Measurements from ENCODE around the gene EIF3I. TPM values are rescaled to one million over a fixed set of nuclear protein-coding genes. Genes with fewer than 3 reads are reported as not detected.
A peak's percentile ranks its signal among the peaks of the same experiment; 100 is the strongest.

The EIF3I gene
- total RNA-seq, 4 donors from 2014 or later, result 121 to 172 (median 152) TPM

GRCh38 chr1:32220746-32221580 lies 1.2 kb upstream of the EIF3I start:
- peak overlapping the region in 2 of 4 donors; percentile 92 to 96 for H3K27ac ChIP-seq
- TF ChIP-seq CTCF (IDR thresholded peaks at IDR 0.05) (no peak), POLR2A (IDR thresholded peaks at IDR 0.05) (no peak), EP300 (IDR thresholded peaks at IDR 0.05) (no peak)
- H3K4me3 ChIP-seq, result peak overlapping the region; percentile 68 to 99 (median 84)
- peaks cover 0 to 54% (median 23%) of the 10 kb centered on the region in 4 donors for H3K4me1 ChIP-seq
- no peaks in the 10 kb centered on the region for H3K27me3 ChIP-seq
- H3K9me3 ChIP-seq, result no peaks in the 10 kb centered on the region
- WGBS, 2 donors, result 82 to 88% methylated on average over 4 of the region's 4 CpGs
- H3K36me3 ChIP-seq, result peaks cover 0 to 66% (median 10%) of the 10 kb centered on the region in 3 donors
- DNase-seq (ENCODE audit: low spot score in 2 of 2), result no peak

- Histone ChIP-seq H3K36me3 (peaks cover 0 to 66% (median 13%) of the 10 kb centered on the region in 3 donors), H3K27ac (peak overlapping the region in 3 of 4 donors; percentile 91 to 96 (median 92)), H3K4me1 (peaks cover 0 to 51% (median 23%) of the 10 kb centered on the region in 4 donors), H3K4me3 (peak overlapping the region; percentile 68 to 99 (median 84)), H3K9me3 (no peaks in the 10 kb centered on the region), H3K27me3 (no peaks in the 10 kb centered on the region)
- TF ChIP-seq EP300 (IDR thresholded peaks at IDR 0.05) (no peak), POLR2A (IDR thresholded peaks at IDR 0.05) (no peak), CTCF (IDR thresholded peaks at IDR 0.05) (no peak)
- DNase-seq (ENCODE audit: low spot score in 2 of 2), result no peak
- WGBS, 2 donors, result 6 to 7% methylated on average over 7 to 12 of the region's 13 CpGs
Observed at GRCh38 chr1:32221581-32221979, 627 bp upstream of the EIF3I start.

GRCh38 chr1:32223683-32224082 lies 1.5 kb downstream of the EIF3I start:
- TF ChIP-seq EP300 (IDR thresholded peaks at IDR 0.05), result no peak
- no peak for TF ChIP-seq CTCF (IDR thresholded peaks at IDR 0.05)
- TF ChIP-seq POLR2A (IDR thresholded peaks at IDR 0.05), result no peak
- peaks cover 0 to 65% (median 20%) of the 10 kb centered on the region in 3 donors for H3K36me3 ChIP-seq
- 50 to 63% methylated on average over 3 of the region's 3 CpGs for WGBS, 2 donors

GRCh38 chr1:32224285-32224684 lies 2.1 kb downstream of the EIF3I start:
- no peaks in the 10 kb centered on the region for H3K27me3 ChIP-seq
- no peak overlapping the region for H3K4me3 ChIP-seq
- no peaks in the 10 kb centered on the region for H3K9me3 ChIP-seq
- peak overlapping the region in 1 of 4 donors; percentile 92 for H3K27ac ChIP-seq
- H3K4me1 ChIP-seq, result peaks cover 0 to 47% (median 23%) of the 10 kb centered on the region in 4 donors
- WGBS, 2 donors, result 88 to 92% methylated on average over 4 of the region's 4 CpGs
- H3K36me3 ChIP-seq, result peaks cover 0 to 65% (median 20%) of the 10 kb centered on the region in 3 donors
- DNase-seq (ENCODE audit: low spot score in 2 of 2), result no peak
- TF ChIP-seq EP300 (IDR thresholded peaks at IDR 0.05), result no peak
- TF ChIP-seq CTCF (IDR thresholded peaks at IDR 0.05), result no peak
- TF ChIP-seq POLR2A (IDR thresholded peaks at IDR 0.05), result no peak

More at GRCh38 chr1:32223683-32224082, 1.5 kb downstream of the EIF3I start:
- no peaks in the 10 kb centered on the region for H3K27me3 ChIP-seq
- H3K9me3 ChIP-seq, result no peaks in the 10 kb centered on the region
- peaks cover 0 to 51% (median 23%) of the 10 kb centered on the region in 4 donors for H3K4me1 ChIP-seq
- DNase-seq (ENCODE audit: low spot score in 2 of 2), result no peak
- H3K4me3 ChIP-seq, result peak overlapping the region in 1 of 4 donors; percentile 77
- peak overlapping the region in 2 of 4 donors; percentile 4 to 92 for H3K27ac ChIP-seq

- Histone ChIP-seq H3K27me3 (no peaks in the 10 kb centered on the region), H3K27ac (no peak overlapping the region), H3K4me1 (peaks cover 0 to 15% (median 3%) of the 10 kb centered on the region in 4 donors), H3K4me3 (no peak overlapping the region), H3K9me3 (no peaks in the 10 kb centered on the region), H3K36me3 (peaks cover 0 to 99% (median 29%) of the 10 kb centered on the region in 3 donors)
- WGBS, 2 donors, result 76 to 93% methylated on average over 3 of the region's 3 CpGs
- TF ChIP-seq EP300 (IDR thresholded peaks at IDR 0.05), result no peak
- TF ChIP-seq CTCF (IDR thresholded peaks at IDR 0.05), result no peak
- TF ChIP-seq POLR2A (IDR thresholded peaks at IDR 0.05), result no peak
- DNase-seq (ENCODE audit: low spot score in 2 of 2), result no peak
Observed at GRCh38 chr1:32228771-32229170, 6.6 kb downstream of the EIF3I start.

All from tibial nerve (tissue), 4 donors.